ENCODE results near the gene TNFAIP8.

The TNFAIP8 gene

DNA sequence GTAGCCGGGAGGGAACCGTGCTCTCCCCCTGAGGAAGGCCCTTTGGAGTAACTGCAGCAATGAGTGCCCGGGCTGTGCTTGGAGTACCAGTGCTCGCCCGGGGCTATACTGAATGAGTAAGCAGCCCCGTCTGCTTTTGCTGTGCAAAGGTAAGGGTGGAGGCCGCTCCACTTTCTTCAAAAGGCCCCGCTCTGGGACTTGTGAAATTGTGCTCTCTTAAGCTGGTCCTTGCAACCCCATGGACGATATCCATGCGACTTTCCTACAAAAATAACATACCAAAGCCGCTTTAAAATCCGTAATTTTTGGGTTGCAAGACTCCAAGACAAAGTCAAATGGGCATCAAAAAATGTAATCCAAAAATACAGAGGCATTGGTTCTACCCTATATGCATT lies 578 bp upstream of the TNFAIP8 start:
- Histone ChIP-seq H3K4me1 (ENCODE audit: control insufficient read depth, insufficient read depth, low read length) (peaks cover 40% of the 10 kb centered on the region), H3K9ac (ENCODE audit: low read length) (peak overlapping the region; percentile 77), H3K9me3 (ENCODE audit: control insufficient read depth, low read length) (no peaks in the 10 kb centered on the region), H3K27me3 (ENCODE audit: control insufficient read depth, insufficient read depth, low read length) (no peaks in the 10 kb centered on the region), H3K36me3 (ENCODE audit: control insufficient read depth, insufficient read depth, low read length) (no peaks in the 10 kb centered on the region), H3K4me3 (ENCODE audit: low read length) (peak overlapping the region; percentile 48)

DNA sequence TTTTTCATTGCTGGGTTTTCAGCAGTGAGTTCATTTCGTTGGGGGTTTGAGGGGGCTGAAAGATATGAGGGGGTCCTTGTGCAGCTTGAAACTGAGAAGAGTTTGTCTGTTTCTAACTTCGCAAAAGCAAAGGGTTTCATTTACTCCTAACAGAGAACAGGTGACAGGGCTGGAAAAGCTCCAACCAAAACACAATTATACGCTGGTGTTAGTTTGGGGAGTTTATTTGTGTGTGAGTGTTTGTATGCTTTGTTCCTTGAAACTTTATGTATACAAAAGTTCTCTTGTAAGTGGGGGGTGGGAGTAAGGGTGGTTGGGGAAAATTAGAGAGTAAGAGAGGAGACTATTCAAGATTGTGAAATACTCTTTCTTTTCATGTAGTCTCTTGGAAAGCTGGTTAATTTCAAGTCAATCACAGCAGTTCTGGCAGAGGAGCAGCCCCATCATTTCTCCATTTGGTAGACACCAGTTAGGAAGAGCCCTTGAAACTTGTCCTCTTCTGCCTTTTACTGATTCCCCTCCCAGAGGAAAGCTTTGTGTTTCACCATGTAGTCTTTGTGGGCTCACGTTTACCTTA lies 881 bp downstream of the TNFAIP8 start:
- Histone ChIP-seq H3K9me3 (ENCODE audit: control insufficient read depth, low read length) (no peaks in the 10 kb centered on the region), H3K4me1 (ENCODE audit: control insufficient read depth, insufficient read depth, low read length) (peaks cover 46% of the 10 kb centered on the region), H3K27me3 (ENCODE audit: control insufficient read depth, insufficient read depth, low read length) (no peaks in the 10 kb centered on the region), H3K4me3 (ENCODE audit: low read length) (peak overlapping the region; percentile 48), H3K36me3 (ENCODE audit: control insufficient read depth, insufficient read depth, low read length) (no peaks in the 10 kb centered on the region), H3K9ac (ENCODE audit: low read length) (peak overlapping the region; percentile 77)

DNA sequence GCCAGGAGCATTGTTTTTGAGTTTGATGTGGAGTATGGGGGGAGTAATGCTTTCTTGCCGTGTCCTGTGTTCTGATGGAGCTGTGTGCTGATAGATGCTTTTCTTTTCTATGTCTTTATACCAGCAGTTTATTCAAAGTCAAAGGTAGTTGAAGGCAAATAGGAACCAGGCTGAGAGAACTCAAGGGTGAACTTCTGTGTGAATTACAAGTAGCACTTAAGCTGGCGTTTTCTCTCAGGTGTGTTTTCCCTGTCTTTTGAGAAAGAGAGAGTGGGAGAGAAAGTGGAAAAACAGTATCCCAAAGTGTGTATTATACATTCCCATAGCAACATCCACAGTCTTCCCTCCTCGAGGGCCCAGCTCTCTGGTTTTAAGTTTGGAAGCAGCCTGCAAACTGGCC lies 1.5 kb downstream of the TNFAIP8 start:
- Histone ChIP-seq H3K4me1 (ENCODE audit: control insufficient read depth, insufficient read depth, low read length) (peaks cover 46% of the 10 kb centered on the region), H3K4me3 (ENCODE audit: low read length) (no peak overlapping the region), H3K36me3 (ENCODE audit: control insufficient read depth, insufficient read depth, low read length) (no peaks in the 10 kb centered on the region), H3K9ac (ENCODE audit: low read length) (peak overlapping the region; percentile 77), H3K9me3 (ENCODE audit: control insufficient read depth, low read length) (no peaks in the 10 kb centered on the region), H3K27me3 (ENCODE audit: control insufficient read depth, insufficient read depth, low read length) (no peaks in the 10 kb centered on the region)

DNA sequence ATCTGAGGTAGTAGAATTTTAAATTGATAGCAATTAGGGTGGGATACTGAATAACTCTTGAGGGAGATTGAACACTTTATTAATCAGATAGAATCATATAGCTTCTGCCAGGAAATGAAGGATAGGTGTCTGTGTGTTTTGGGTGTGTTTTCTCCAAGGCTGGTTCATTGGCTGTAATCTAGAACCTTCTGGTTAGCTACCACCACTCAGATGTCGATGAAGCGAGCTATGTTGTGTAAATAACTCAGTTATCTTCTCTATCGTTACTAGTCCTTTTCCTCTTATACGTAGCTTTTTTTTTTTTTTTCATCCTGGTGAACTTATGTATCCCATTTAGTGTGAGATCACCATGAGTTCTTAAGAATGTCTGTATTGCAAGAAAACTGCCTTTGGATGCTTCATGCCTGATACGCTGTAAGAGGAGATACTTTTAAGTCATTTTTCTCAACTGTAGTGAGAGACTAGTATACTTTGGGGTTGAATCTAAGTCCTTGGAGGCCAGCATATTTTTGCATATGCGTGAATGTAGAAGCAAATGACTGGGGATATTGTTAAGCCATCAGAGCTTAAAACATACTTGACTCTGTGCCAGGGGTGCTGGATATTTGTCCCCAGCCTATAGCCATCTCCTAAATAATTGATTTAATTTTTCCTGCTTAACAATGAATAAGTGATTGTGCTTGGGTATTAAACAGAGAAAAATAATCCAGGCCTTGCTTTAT lies 2.1 kb downstream of the TNFAIP8 start:
- Histone ChIP-seq H3K4me3 (ENCODE audit: low read length) (no peak overlapping the region), H3K9ac (ENCODE audit: low read length) (no peak overlapping the region)

DNA sequence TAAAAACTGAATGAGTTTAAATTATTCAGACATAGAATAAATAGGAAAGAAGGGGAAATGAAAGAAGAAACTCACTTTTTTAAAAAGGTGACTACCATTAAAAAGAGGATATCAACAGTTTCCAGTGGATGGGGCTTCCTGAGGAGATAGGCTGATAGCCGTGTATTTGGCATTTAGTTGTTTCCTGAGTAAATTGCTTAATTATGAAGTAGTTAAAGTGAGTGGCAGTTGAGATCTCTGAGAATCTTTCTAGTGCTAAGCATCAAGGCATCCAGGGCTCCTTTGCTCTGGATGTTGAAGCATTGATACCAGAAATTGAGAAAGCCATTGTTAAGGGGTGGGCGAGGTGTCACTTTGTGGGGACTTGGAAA lies 2.7 kb downstream of the TNFAIP8 start:
- Histone ChIP-seq H3K4me3 (ENCODE audit: low read length) (no peak overlapping the region), H3K9me3 (ENCODE audit: control insufficient read depth, low read length) (no peaks in the 10 kb centered on the region), H3K27me3 (ENCODE audit: control insufficient read depth, insufficient read depth, low read length) (no peaks in the 10 kb centered on the region), H3K36me3 (ENCODE audit: control insufficient read depth, insufficient read depth, low read length) (no peaks in the 10 kb centered on the region), H3K9ac (ENCODE audit: low read length) (no peak overlapping the region), H3K4me1 (ENCODE audit: control insufficient read depth, insufficient read depth, low read length) (peaks cover 40% of the 10 kb centered on the region)

More for the DNA sequence above, 2.1 kb downstream of the TNFAIP8 start:
- Histone ChIP-seq H3K9me3 (ENCODE audit: control insufficient read depth, low read length) (no peaks in the 10 kb centered on the region), H3K4me1 (ENCODE audit: control insufficient read depth, insufficient read depth, low read length) (peaks cover 45% of the 10 kb centered on the region), H3K27me3 (ENCODE audit: control insufficient read depth, insufficient read depth, low read length) (no peaks in the 10 kb centered on the region), H3K36me3 (ENCODE audit: control insufficient read depth, insufficient read depth, low read length) (no peaks in the 10 kb centered on the region)

DNA sequence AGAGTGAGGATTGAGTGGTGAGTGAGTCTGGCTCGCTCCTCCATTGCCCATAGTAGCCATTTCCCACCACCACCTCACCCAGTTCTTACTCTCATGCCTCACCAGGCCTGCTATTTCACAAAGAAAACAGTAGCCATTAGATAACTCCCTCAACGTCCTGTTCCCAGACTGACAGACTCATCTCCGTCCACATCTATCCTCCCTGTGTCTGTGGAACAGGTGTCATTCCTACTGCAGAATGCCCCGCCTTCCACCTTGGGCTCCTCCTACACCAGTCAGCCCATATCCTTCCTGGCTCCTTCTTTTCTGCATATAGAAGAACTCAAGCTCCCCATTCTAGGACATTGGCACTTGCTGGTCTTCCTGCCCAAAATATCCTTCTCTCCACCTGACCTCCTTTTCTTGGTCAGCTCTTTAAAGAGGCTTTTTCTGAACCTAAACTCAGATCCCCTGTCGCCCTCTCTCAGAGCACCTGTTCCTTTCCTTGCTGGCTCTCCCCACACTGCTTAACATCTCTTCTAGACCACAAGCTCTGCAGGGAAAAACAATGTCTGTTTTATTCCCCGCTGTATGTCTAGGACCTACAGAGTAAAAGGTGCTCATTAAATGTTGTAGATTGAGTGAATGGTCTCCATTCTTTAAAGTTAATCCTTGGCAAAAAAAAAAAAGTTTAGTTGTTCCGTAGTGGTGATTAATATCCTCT lies 3.2 kb downstream of the TNFAIP8 start:
- H3K27me3 ChIP-seq (ENCODE audit: control insufficient read depth, insufficient read depth, low read length) = no peaks in the 10 kb centered on the region
- no peaks in the 10 kb centered on the region for H3K36me3 ChIP-seq (ENCODE audit: control insufficient read depth, insufficient read depth, low read length)
- H3K4me1 ChIP-seq (ENCODE audit: control insufficient read depth, insufficient read depth, low read length) = peaks cover 37% of the 10 kb centered on the region
- H3K4me3 ChIP-seq (ENCODE audit: low read length) = no peak overlapping the region
- no peaks in the 10 kb centered on the region for H3K9me3 ChIP-seq (ENCODE audit: control insufficient read depth, low read length)
- no peak overlapping the region for H3K9ac ChIP-seq (ENCODE audit: low read length)

- peaks cover 34% of the 10 kb centered on the region for H3K4me1 ChIP-seq (ENCODE audit: control insufficient read depth, insufficient read depth, low read length)
- no peak overlapping the region for H3K9ac ChIP-seq (ENCODE audit: low read length)
- no peak overlapping the region for H3K4me3 ChIP-seq (ENCODE audit: low read length)
Measured at GRCh38 chr5:119359737-119360413, 4.1 kb downstream of the TNFAIP8 start.

GRCh38 chr5:119360905-119361593 lies 5.2 kb downstream of the TNFAIP8 start:
- H3K36me3 ChIP-seq (ENCODE audit: control insufficient read depth, insufficient read depth, low read length) = no peaks in the 10 kb centered on the region
- no peak overlapping the region for H3K4me3 ChIP-seq (ENCODE audit: low read length)
- H3K4me1 ChIP-seq (ENCODE audit: control insufficient read depth, insufficient read depth, low read length) = peaks cover 40% of the 10 kb centered on the region
- H3K9me3 ChIP-seq (ENCODE audit: control insufficient read depth, low read length) = no peaks in the 10 kb centered on the region
- H3K9ac ChIP-seq (ENCODE audit: low read length) = no peak overlapping the region
- no peaks in the 10 kb centered on the region for H3K27me3 ChIP-seq (ENCODE audit: control insufficient read depth, insufficient read depth, low read length)

More at GRCh38 chr5:119359737-119360413, 4.1 kb downstream of the TNFAIP8 start:
- Histone ChIP-seq H3K36me3 (ENCODE audit: control insufficient read depth, insufficient read depth, low read length) (no peaks in the 10 kb centered on the region), H3K9me3 (ENCODE audit: control insufficient read depth, low read length) (no peaks in the 10 kb centered on the region), H3K27me3 (ENCODE audit: control insufficient read depth, insufficient read depth, low read length) (no peaks in the 10 kb centered on the region)

DNA sequence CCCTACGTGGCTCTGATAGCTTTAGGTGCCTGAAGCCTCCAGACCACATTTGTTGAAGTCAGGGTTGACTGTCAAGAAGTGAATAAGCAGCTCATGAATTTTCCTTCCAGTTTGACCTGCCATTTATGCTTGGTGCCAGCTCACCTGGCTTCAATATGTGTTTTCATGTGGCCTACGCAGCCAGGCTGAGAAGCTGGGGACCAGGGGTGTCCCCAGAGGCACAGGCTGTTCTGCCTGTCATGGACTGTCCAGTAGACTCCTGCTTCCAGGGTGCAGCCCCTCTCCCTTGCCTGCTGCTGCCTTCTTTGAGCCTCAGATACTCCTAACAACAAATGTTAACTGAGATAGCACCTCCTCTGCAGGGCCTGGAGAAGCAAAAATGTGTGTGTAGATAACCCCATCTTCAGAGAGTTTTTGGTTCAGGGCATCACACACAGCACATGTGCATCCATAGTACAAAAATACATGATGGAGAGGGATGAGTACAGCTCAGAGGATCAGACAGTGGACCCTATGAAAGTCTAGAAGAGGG lies 5.8 kb downstream of the TNFAIP8 start:
- no peak overlapping the region for H3K4me3 ChIP-seq (ENCODE audit: low read length)
- no peaks in the 10 kb centered on the region for H3K27me3 ChIP-seq (ENCODE audit: control insufficient read depth, insufficient read depth, low read length)
- no peak overlapping the region for H3K9ac ChIP-seq (ENCODE audit: low read length)
- H3K9me3 ChIP-seq (ENCODE audit: control insufficient read depth, low read length) = no peaks in the 10 kb centered on the region
- H3K36me3 ChIP-seq (ENCODE audit: control insufficient read depth, insufficient read depth, low read length) = no peaks in the 10 kb centered on the region
- peaks cover 45% of the 10 kb centered on the region for H3K4me1 ChIP-seq (ENCODE audit: control insufficient read depth, insufficient read depth, low read length)

DNA sequence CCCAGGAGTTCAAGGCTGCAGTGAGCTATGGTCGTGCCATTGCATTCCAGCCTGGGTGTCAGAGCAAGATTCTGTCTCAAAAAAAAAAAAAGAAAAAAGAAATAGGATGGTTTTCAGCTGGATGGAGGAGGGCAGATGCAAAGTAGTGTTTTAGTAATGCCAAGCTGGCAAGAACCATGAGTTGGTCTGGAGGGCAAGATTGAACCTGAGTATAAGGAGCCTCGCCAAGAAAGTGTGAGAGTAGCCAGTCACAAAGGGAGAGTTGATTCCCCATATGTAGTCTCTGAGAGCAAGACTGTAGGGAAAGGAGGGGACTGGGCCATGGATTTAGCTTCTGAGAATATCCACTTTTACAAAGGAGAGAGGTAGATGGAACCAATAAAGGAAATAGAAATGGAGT lies 6.9 kb downstream of the TNFAIP8 start:
- Histone ChIP-seq H3K9me3 (ENCODE audit: control insufficient read depth, low read length) (no peaks in the 10 kb centered on the region), H3K27me3 (ENCODE audit: control insufficient read depth, insufficient read depth, low read length) (no peaks in the 10 kb centered on the region), H3K4me3 (ENCODE audit: low read length) (no peak overlapping the region), H3K9ac (ENCODE audit: low read length) (no peak overlapping the region), H3K36me3 (ENCODE audit: control insufficient read depth, insufficient read depth, low read length) (no peaks in the 10 kb centered on the region), H3K4me1 (ENCODE audit: control insufficient read depth, insufficient read depth, low read length) (peaks cover 39% of the 10 kb centered on the region)

GRCh38 chr5:119363271-119363670 lies 7.5 kb downstream of the TNFAIP8 start:
- no peak overlapping the region for H3K4me3 ChIP-seq (ENCODE audit: low read length)
- H3K4me1 ChIP-seq (ENCODE audit: control insufficient read depth, insufficient read depth, low read length) = peaks cover 39% of the 10 kb centered on the region
- no peaks in the 10 kb centered on the region for H3K9me3 ChIP-seq (ENCODE audit: control insufficient read depth, low read length)
- H3K27me3 ChIP-seq (ENCODE audit: control insufficient read depth, insufficient read depth, low read length) = no peaks in the 10 kb centered on the region
- no peak overlapping the region for H3K9ac ChIP-seq (ENCODE audit: low read length)
- H3K36me3 ChIP-seq (ENCODE audit: control insufficient read depth, insufficient read depth, low read length) = no peaks in the 10 kb centered on the region

All from mucosa of stomach (tissue), 1 donor.